HepG2 (cell line): Measurements from ENCODE around the gene PODN. TPM values are rescaled to one million over a fixed set of nuclear protein-coding genes. Genes with fewer than 3 reads are reported as not detected.

Experiments used
- ATAC-seq: fragments of 200-7000 bp; cut with Tn5 transposase; 3 replicates; pipeline ENCODE4 v1.9.1; 2020; ENCODE audit warnings: mild to moderate bottlenecking, moderate library complexity
- BruUV-seq: library from RNA; stranded (reverse); fragments of 400-500 nt; replicated peaks from 2 replicates; lab custom pipeline; 2021; lab: Mats Ljungman, UMichigan
- CTCF ChIA-PET: fragments of 300-600 bp; formaldehyde crosslinking; extraction: SDS; loops from one replicate; lab custom pipeline; 2021; ENCODE audit warnings: low total read pairs, inconsistent platforms, low intra/inter-chr PET ratio; lab: Yijun Ruan, JAX
- POLR2A ChIA-PET: fragments of 350-600 bp; sonication (Branson Sonifier 250); formaldehyde crosslinking; loops from one replicate; lab custom pipeline; 2020; ENCODE audit warnings: antibody characterized with exemption, inconsistent platforms; lab: Yijun Ruan, JAX
- DNase-seq: peaks from one replicate; pipeline ENCODE4 v3.0.0-alpha.2; 2015; ENCODE audit warnings: low spot score
- FAIRE-seq: peaks from 3 replicates; lab custom pipeline; 2011; peaks lifted over from hg19 to GRCh38; lab: Jason Lieb, UNC
- H2AFZ ChIP-seq: one replicate; pipeline ENCODE4 v1.6.1; 2011; ENCODE audit warnings: low read length, inconsistent platforms
- H3K27ac ChIP-seq: fragments of 300-600 bp; 3 replicates; pipeline ENCODE4 v1.8.0; 2011; ENCODE audit warnings: mixed run types, mild to moderate bottlenecking, mixed read lengths, low read length, inconsistent platforms; ENCODE audit not compliant: insufficient read depth; ENCODE audit errors: extremely low read length
- H3K27me3 ChIP-seq, 2 experiments: fragments of 200-600 bp in 1 of 2; 2 replicates in 1 of 2; 3 replicates in 1 of 2; pipeline versions ENCODE4 v1.6.0 to v1.8.0; 2011; ENCODE audit warnings: low read length in 2 of 2, mild to moderate bottlenecking in 2 of 2, moderate library complexity in 2 of 2, inconsistent platforms in 1 of 2; ENCODE audit not compliant: insufficient read depth in 2 of 2, control insufficient read depth in 1 of 2
- H3K36me3 ChIP-seq, 2 experiments: fragments of 200-600 bp in 1 of 2; replicated peaks in 1 of 2; 2 replicates in 1 of 2; 3 replicates in 1 of 2; pipeline versions ENCODE4 v1.5.1 to v1.8.0; 2011; ENCODE audit warnings: low read length in 2 of 2, inconsistent platforms in 1 of 2; ENCODE audit not compliant: insufficient read depth in 2 of 2, control insufficient read depth in 1 of 2
- H3K4me1 ChIP-seq: 2 replicates; pipeline ENCODE4 v1.5.1; 2012; ENCODE audit warnings: low read length, inconsistent platforms; ENCODE audit not compliant: insufficient read depth
- H3K4me2 ChIP-seq: 2 replicates; pipeline ENCODE4 v1.6.0; 2011; ENCODE audit warnings: low read depth, low read length, inconsistent platforms
- H3K4me3 ChIP-seq, 3 experiments: fragments of 200-600 bp in 1 of 3; sonication (generic), shearing (Covaris generic) in 1 of 3; replicated peaks in 1 of 3; 2 replicates each; pipeline ENCODE4 v1.5.1; 2011 to 2016; ENCODE audit warnings: low read length in 3 of 3, inconsistent platforms in 2 of 3, low read depth in 2 of 3, mild to moderate bottlenecking in 2 of 3, control low read depth in 1 of 3, mixed read lengths in 1 of 3; ENCODE audit not compliant: insufficient read depth in 1 of 3
- H3K79me2 ChIP-seq: one replicate; pipeline ENCODE4 v1.6.1; 2011; ENCODE audit warnings: low read length, inconsistent platforms; ENCODE audit not compliant: insufficient read depth
- H3K9ac ChIP-seq: 2 replicates; pipeline ENCODE4 v1.6.0; 2011; ENCODE audit warnings: mild to moderate bottlenecking, low read depth, low read length, inconsistent platforms; ENCODE audit not compliant: insufficient read depth
- H3K9me3 ChIP-seq: 2 replicates; pipeline ENCODE4 v1.5.1; 2012; ENCODE audit warnings: mild to moderate bottlenecking, low read length
- H4K20me1 ChIP-seq: 2 replicates; pipeline ENCODE4 v1.6.0; 2011; ENCODE audit warnings: inconsistent platforms, mild to moderate bottlenecking, low read length, moderate library complexity; ENCODE audit not compliant: insufficient read depth
- E2F1 ChIP-seq: sonication (generic); formaldehyde crosslinking; IDR thresholded peaks from 2 replicates; pipeline ENCODE4 v1.5.0; 2020; ENCODE audit warnings: missing genetic modification reagents
- HNRNPK ChIP-seq: fragments of 200-400 bp; formaldehyde crosslinking; IDR thresholded peaks from 2 replicates; pipeline ENCODE4 v1.6.1; 2018; ENCODE audit warnings: low read length, low read depth, moderate library complexity, mild to moderate bottlenecking; ENCODE audit not compliant: poor library complexity, severe bottlenecking
- KDM5B ChIP-seq: sonication (generic); formaldehyde crosslinking; IDR thresholded peaks from 2 replicates; pipeline ENCODE4 v1.4.0; 2020; ENCODE audit warnings: missing genetic modification reagents, mild to moderate bottlenecking, borderline replicate concordance
- LCORL ChIP-seq, 2 experiments: fragments of 450-650 bp in 1 of 2; sonication (generic) in 1 of 2; formaldehyde crosslinking in 1 of 2; IDR thresholded peaks; 2 replicates each; pipeline versions ENCODE4 v1.5.0 to v1.6.1; 2017 to 2020; ENCODE audit warnings: antibody characterized with exemption in 1 of 2, missing genetic modification reagents in 1 of 2
- MTA3 ChIP-seq: sonication (generic); formaldehyde crosslinking; IDR thresholded peaks from 2 replicates; pipeline ENCODE4 v1.4.0; 2020; ENCODE audit warnings: missing genetic modification reagents
- PAXIP1 ChIP-seq: sonication (generic); formaldehyde crosslinking; conservative IDR thresholded peaks from 2 replicates; pipeline ENCODE4 v1.4.0; 2020; ENCODE audit warnings: mild to moderate bottlenecking, missing genetic modification reagents, moderate library complexity
- RFXAP ChIP-seq: sonication (generic); formaldehyde crosslinking; IDR thresholded peaks from 2 replicates; pipeline ENCODE4 v1.4.0; 2020; ENCODE audit warnings: missing genetic modification reagents, borderline replicate concordance
- SALL1 ChIP-seq: sonication (generic); formaldehyde crosslinking; IDR thresholded peaks from 2 replicates; pipeline ENCODE4 v1.8.0; 2022; ENCODE audit warnings: mild to moderate bottlenecking, missing genetic modification reagents
- SAP130 ChIP-seq: IDR thresholded peaks from 2 replicates; pipeline ENCODE4 v1.6.1; 2016; ENCODE audit warnings: low read depth
- SNAPC2 ChIP-seq: sonication (generic); formaldehyde crosslinking; IDR thresholded peaks from 2 replicates; pipeline ENCODE4 v1.8.1; 2022; ENCODE audit warnings: mild to moderate bottlenecking, missing genetic modification reagents
- SOX6 ChIP-seq, 2 experiments: fragments of 450-650 bp in 1 of 2; sonication (generic) in 1 of 2; formaldehyde crosslinking in 1 of 2; IDR thresholded peaks; 2 replicates each; pipeline versions ENCODE4 v1.4.0 to v1.6.1; 2017 to 2020; ENCODE audit warnings: antibody characterized with exemption in 1 of 2, mild to moderate bottlenecking in 1 of 2, missing genetic modification reagents in 1 of 2
- TAF15 ChIP-seq: fragments of 200-400 bp; formaldehyde crosslinking; IDR thresholded peaks from one replicate; pipeline ENCODE4 v1.6.1; 2018; ENCODE audit warnings: mild to moderate bottlenecking, low read depth, low read length; ENCODE audit not compliant: poor library complexity, severe bottlenecking
- ZNF230 ChIP-seq: sonication (generic); formaldehyde crosslinking; IDR thresholded peaks from 2 replicates; pipeline ENCODE4 v1.4.0; 2020; ENCODE audit warnings: mild to moderate bottlenecking, missing genetic modification reagents
- ZNF33B ChIP-seq: sonication (generic); formaldehyde crosslinking; IDR thresholded peaks from 2 replicates; pipeline ENCODE4 v1.5.1; 2020; ENCODE audit warnings: mild to moderate bottlenecking, missing genetic modification reagents
- ZNF441 ChIP-seq: sonication (generic); formaldehyde crosslinking; IDR thresholded peaks from 2 replicates; pipeline ENCODE4 v1.7.0; 2021; ENCODE audit warnings: missing genetic modification reagents, borderline replicate concordance
- ZNF484 ChIP-seq: sonication (generic); formaldehyde crosslinking; IDR thresholded peaks from 2 replicates; pipeline ENCODE4 v1.5.1; 2020; ENCODE audit warnings: mild to moderate bottlenecking, low read depth, missing genetic modification reagents, borderline replicate concordance
- ZNF556 ChIP-seq: sonication (generic); formaldehyde crosslinking; IDR thresholded peaks from 2 replicates; pipeline ENCODE4 v1.4.0; 2020; ENCODE audit warnings: mild to moderate bottlenecking, missing genetic modification reagents, borderline replicate concordance
- WGBS: methylation state at CpG from one replicate; pipeline ENCODE4 v1.1.6; 2017; ENCODE audit warnings: low lambda C conversion rate; 5-methylcytosine and 5-hydroxymethylcytosine counted together
- in situ Hi-C: cut with HindIII; loops from 2 replicates; pipeline ENCODE4 v1.10.0; 2017; ENCODE audit warnings: low pct_unique_long_range_greater_than_20kb; ENCODE audit not compliant: extremely low pct_ligation_motif_present
- intact Hi-C: fragments of 100-400 bp; cut with micrococcal nuclease; formaldehyde crosslinking; loops from one replicate; pipeline ENCODE4 v1.10.0; 2022; ENCODE audit not compliant: unreplicated experiment
- polyA plus RNA-seq, 8 experiments: library from polyadenylated mRNA; depleted of rRNA in 3 of 8; stranded (reverse) in 7 of 8; unstranded in 1 of 8; fragments of >200 nt; fragmentation: Illumina TruSeq in 4 of 8; extraction: Trizol in 4 of 8; gene quantifications; 2 replicates each; pipeline versions ENCODE4 v1.2.1 to v1.2.3, GENCODE V29; 2011 to 2016; ENCODE audit warnings: low read depth in 4 of 8, missing spikeins in 1 of 8, mixed read lengths in 1 of 8; ENCODE audit not compliant: insufficient read depth in 1 of 8
- total RNA-seq, 5 experiments: library from RNA; depleted of rRNA; stranded (reverse); fragments of >200 nt; fragmentation: Illumina TruSeq; extraction: Trizol; gene quantifications; 2 replicates each; pipeline ENCODE4 v1.2.3, GENCODE V29; 2016; ENCODE audit warnings: low read depth in 1 of 5
- TF ChIP-seq, protein P1 (sequence below): sonication (generic); formaldehyde crosslinking; IDR thresholded peaks from 2 replicates; pipeline ENCODE4 v1.8.0; 2022; ENCODE audit warnings: mild to moderate bottlenecking, missing genetic modification reagents; ENCODE audit not compliant: insufficient replicate concordance

The PODN gene
- total and polyA plus RNA-seq, 2 of the 13 experiments (the other 11 are each of a cell fraction or from before 2014, with no cell fraction given): 0.13 TPM; not detected in 1

- Histone ChIP-seq H3K4me3 (peak overlapping the region in 1 of 3 experiments; percentile 50; a peak in 1 of 6 replicates), H3K79me2 (no peaks in the 10 kb centered on the region), H3K27me3 (peaks cover 0 to 48% of the 10 kb centered on the region in 2 experiments; a peak in 4 of 5 replicates), H3K27ac (no peak overlapping the region), H3K9ac (no peak overlapping the region), H3K4me1 (peaks cover 43% of the 10 kb centered on the region), H3K4me2 (peak overlapping the region; percentile 65), H4K20me1 (no peaks in the 10 kb centered on the region), H2AFZ (no peak overlapping the region), H3K36me3 (no peaks in the 10 kb centered on the region), H3K9me3 (no peaks in the 10 kb centered on the region)
- ChIA-PET CTCF (no interaction called here), POLR2A (interaction anchor here (1.1 kb wide), 1 partner anchor 70 kb away, joined by 4 read pairs; no protein-coding TSS in a partner anchor)
- WGBS: 3% methylated on average over 5 of the region's 8 CpGs
- no peak for FAIRE-seq
- ATAC-seq: peak; percentile 66
- intact Hi-C loops (no loop called here), in situ Hi-C loops (no loop called here)
- BruUV-seq: no TSS peak
- DNase-seq: peak; percentile 7
- TF ChIP-seq ZNF556 (CRISPR knock-in tag) (peak; percentile 67), HNRNPK (no peak), SALL1 (CRISPR knock-in tag) (peak; percentile 72; the same call in 1 of the 2 replicates), SAP130 (CRISPR knock-in tag) (peak; percentile 39; the same call in 1 of the 2 replicates), SNAPC2 (CRISPR knock-in tag) (no peak), E2F1 (CRISPR knock-in tag) (no peak), ZNF230 (CRISPR knock-in tag) (0 out of 2 replicates have a peak, but pooled peaks have one; percentile 35), SOX6 (IDR thresholded peaks at IDR 0.05) (no peak), SOX6 (CRISPR knock-in tag; IDR thresholded peaks at IDR 0.05) (peak; percentile 68), ZNF33B (CRISPR knock-in tag) (no peak), KDM5B (CRISPR knock-in tag) (0 out of 2 replicates have a peak, but pooled peaks have one; percentile 33), MTA3 (CRISPR knock-in tag) (no peak), ZNF484 (CRISPR knock-in tag) (no peak), PAXIP1 (CRISPR knock-in tag) (peak; percentile 83), ZNF441 (CRISPR knock-in tag) (0 out of 2 replicates have a peak, but pooled peaks have one; percentile 47), LCORL (IDR thresholded peaks at IDR 0.05) (no peak), LCORL (CRISPR knock-in tag; IDR thresholded peaks at IDR 0.05) (peak; percentile 90), TAF15 (no peak), RFXAP (CRISPR knock-in tag) (no peak)
- TF ChIP-seq, protein P1, sequence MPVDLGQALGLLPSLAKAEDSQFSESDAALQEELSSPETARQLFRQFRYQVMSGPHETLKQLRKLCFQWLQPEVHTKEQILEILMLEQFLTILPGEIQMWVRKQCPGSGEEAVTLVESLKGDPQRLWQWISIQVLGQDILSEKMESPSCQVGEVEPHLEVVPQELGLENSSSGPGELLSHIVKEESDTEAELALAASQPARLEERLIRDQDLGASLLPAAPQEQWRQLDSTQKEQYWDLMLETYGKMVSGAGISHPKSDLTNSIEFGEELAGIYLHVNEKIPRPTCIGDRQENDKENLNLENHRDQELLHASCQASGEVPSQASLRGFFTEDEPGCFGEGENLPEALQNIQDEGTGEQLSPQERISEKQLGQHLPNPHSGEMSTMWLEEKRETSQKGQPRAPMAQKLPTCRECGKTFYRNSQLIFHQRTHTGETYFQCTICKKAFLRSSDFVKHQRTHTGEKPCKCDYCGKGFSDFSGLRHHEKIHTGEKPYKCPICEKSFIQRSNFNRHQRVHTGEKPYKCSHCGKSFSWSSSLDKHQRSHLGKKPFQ (CRISPR knock-in tag): no peak
Observed at GRCh38 chr1:53075761-53076163, 13.7 kb downstream of the PODN start.
